Measurements from ENCODE around the gene POTED.
"Not testable (repeated sequence)": the region's sequence is repeated elsewhere in the genome, so short reads cannot be mapped to it uniquely, and the experiment has no call there.

The POTED gene

GRCh38 chr21:13609477-13609876 lies at the start of gene POTED:
POTED (plus strand) TSS chr21:13609777; CDS start chr21:13610229, 452 bp downstream.
- not testable (repeated sequence) for DNase-seq

DNA sequence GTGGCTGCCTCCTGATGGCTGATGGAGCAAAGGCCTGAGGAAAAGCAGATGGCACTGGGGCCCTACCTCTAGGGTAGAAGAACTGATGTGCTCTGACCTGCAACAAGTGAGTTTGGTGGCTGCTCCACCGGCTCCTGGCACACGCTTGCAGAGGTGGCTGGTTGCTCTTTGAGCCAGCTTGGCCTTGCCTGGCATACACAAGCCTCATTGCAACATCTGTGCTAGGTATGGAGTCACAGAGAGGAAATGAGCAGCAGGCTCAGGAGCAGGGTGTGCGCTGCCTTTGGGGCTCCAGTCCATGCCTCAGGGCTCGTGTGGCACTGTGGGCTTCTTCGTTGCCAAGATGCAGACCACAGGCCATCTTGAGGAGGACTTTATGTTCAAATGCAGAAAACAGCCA lies 40.5 kb downstream of the POTED start:
- not testable (repeated sequence) for DNase-seq

DNA sequence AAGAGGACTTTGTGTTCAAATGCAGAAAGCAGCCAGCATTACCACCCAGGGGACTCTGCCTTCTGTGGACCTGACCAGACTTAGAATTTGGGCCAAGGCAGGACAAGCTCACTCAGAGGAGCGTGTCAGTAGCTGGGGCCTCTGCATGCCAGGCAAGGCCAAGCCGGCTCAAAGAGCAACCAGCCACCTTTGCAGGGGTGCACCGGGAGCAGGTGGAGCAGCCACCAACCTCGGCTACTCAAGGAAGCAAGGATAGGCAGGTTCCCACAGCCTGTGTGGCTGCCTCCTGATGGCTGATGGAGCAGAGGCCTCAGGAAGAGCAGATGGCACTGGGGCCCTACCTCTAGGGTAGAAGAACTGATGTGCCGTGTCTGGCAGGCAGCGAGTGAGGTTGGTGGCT lies 42.2 kb downstream of the POTED start:
- DNase-seq = not testable (repeated sequence)
